ENCODE measurements around the gene NAGLU. TPM values are rescaled to one million over a fixed set of nuclear protein-coding genes. Genes with fewer than 3 reads are reported as not detected.

The NAGLU gene
- polyA plus RNA-seq, 1 of the 3 experiments (the other 2 are of a cell fraction): 33.9 TPM

DNA sequence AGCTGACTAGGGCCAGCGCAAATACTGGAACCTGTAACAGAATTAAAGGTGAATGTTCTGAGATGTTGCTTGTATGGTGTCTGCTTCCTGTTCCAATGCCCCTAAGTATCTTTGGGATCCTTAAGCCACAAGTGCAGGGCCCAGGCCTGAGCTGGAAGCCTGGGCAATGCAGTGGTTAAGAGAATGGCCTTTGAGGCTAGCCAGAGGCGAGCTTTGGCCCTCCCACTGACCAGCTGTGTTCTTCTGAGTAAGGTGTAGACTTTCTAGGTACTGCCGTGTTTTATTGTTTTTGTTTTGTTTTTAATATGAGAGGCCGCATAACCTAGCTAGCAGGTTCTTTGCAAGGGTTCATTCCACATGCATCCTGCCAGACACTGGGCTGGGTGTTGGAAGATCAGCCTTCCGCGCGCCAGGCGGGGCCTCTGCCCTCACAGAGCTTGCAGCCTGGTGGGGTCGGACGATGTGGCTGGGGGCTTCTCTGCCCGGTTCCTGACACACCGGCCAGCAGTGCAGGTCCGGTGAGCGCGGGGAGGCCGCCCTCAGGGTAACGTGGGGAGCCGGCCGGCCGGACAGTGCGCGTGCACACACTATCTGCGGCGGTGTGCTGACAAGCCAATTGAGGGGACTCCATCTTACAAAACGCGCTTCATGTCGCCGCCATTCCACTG lies 30.3 kb downstream of the NAGLU start:
- peaks cover 35 to 52% of the 10 kb centered on the region in 2 experiments for H3K36me3 ChIP-seq (replicated peaks in 1 of 2; ENCODE audit: control insufficient read depth in 1 of 2, insufficient read depth in 2 of 2, low read length in 1 of 2)
- CTCF ChIA-PET: interaction anchor here (0.7 to 8.3 kb wide), 4 partner anchors 12 to 156 kb away, joined by 3 to 51 read pairs (median 25); partner anchors contain the start of gene PSMC3IP
- H3K4me2 ChIP-seq: peak overlapping the region; percentile 98; the same call in 1 of the 2 replicates
- peak overlapping the region; percentile 78 for H2AFZ ChIP-seq (ENCODE audit: low read depth)
- peak overlapping the region; percentile 76 to 92; a peak in 3 of 4 replicates for H3K4me3 ChIP-seq (ENCODE audit: low read depth in 2 of 2, low read length in 1 of 2)
- peak overlapping the region; percentile 30; the same call in 1 of the 2 replicates for H3K9ac ChIP-seq
- TF ChIP-seq NRF1 (IDR thresholded peaks at IDR 0.05; ENCODE audit: low read depth, low read length): no peak
- TF ChIP-seq FOXJ3 (CRISPR knock-in tag; IDR thresholded peaks at IDR 0.05): no peak
- no peak for TF ChIP-seq FOSL2 (IDR thresholded peaks at IDR 0.05; ENCODE audit: borderline replicate concordance, low read depth)
- no peak for TF ChIP-seq ELF1 (IDR thresholded peaks at IDR 0.05)
- TF ChIP-seq RCOR1 (IDR thresholded peaks at IDR 0.05; ENCODE audit: low read length): no peak
- TF ChIP-seq RFX5 (IDR thresholded peaks at IDR 0.05; ENCODE audit: low read length): no peak
- TF ChIP-seq, protein P1, sequence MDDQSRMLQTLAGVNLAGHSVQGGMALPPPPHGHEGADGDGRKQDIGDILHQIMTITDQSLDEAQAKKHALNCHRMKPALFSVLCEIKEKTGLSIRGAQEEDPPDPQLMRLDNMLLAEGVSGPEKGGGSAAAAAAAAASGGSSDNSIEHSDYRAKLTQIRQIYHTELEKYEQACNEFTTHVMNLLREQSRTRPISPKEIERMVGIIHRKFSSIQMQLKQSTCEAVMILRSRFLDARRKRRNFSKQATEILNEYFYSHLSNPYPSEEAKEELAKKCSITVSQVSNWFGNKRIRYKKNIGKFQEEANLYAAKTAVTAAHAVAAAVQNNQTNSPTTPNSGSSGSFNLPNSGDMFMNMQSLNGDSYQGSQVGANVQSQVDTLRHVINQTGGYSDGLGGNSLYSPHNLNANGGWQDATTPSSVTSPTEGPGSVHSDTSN (IDR thresholded peaks at IDR 0.05): no peak
- TF ChIP-seq SIN3A (IDR thresholded peaks at IDR 0.05; ENCODE audit: borderline replicate concordance, low read depth, low read length): no peak
- H4K20me1 ChIP-seq (ENCODE audit: insufficient read depth): no peaks in the 10 kb centered on the region
- H3K9me3 ChIP-seq: no peaks in the 10 kb centered on the region
- H3K79me2 ChIP-seq (ENCODE audit: insufficient read depth): peaks cover 81% of the 10 kb centered on the region
- no peaks in the 10 kb centered on the region for H3K9me2 ChIP-seq
- 70% methylated on average over 11 of the region's 28 CpGs for WGBS (ENCODE audit: low lambda C conversion rate)
- H3K27ac ChIP-seq (ENCODE audit: low read depth in 2 of 2, low read length in 1 of 2): peak overlapping the region; percentile 43 to 85; a peak in 3 of 4 replicates
- peaks cover 35% of the 10 kb centered on the region for H3F3A ChIP-seq (replicated peaks; ENCODE audit: insufficient read depth)
- POLR2A ChIA-PET: interaction anchor here (1.3 kb wide), 1 partner anchor 11 kb away, joined by 5 read pairs; the partner anchor contains the start of gene PSMC3IP
- H3K4me1 ChIP-seq (ENCODE audit: control insufficient read depth in 1 of 2, insufficient read depth in 2 of 2, low read depth in 1 of 2, low read length in 1 of 2): peaks cover 4 to 32% of the 10 kb centered on the region in 2 experiments; a peak in 3 of 4 replicates
- no peaks in the 10 kb centered on the region for H3K27me3 ChIP-seq (ENCODE audit: insufficient read depth)
- no peak for DNase-seq

DNA sequence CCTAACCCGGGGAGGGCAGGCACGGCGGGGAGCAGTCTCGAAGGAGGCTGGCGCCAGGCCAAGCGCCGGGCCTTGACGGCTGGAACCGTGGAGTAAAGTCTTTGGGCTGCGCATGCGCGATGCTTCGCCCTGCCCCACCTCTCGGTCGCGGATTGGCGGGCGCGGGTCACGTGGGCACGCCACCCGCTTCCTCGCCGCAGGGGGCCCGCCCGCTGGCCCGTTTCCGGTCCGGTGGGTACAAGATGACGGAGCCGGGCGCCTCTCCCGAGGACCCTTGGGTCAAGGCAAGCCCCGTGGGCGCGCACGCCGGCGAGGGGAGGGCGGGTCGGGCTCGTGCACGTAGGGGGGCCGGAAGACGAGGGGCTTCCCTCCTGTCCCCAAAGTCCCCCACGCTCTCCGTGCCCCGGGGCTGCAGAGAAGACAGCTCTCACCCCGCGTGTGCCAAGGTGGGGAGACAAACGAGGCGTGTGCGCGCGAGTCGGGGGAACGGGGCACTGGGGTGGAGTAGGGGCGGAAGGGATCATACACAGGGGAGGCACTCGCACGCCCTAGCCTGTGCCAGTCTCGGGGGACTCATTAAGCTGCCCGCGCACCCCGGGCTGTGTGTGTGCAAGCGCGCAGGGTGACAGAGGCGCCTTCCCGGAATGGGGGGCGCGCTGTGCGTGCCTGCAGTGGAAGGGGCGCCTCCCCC lies 31.0 kb downstream of the NAGLU start, which contains the start of gene MLX:
Gene MLX, plus strand, starts transcription at position 218 of the 691 bp plus-strand sequence. Its CDS starts 25 bp downstream, at position 243.
- WGBS (ENCODE audit: low lambda C conversion rate): 1% methylated on average over 16 of the region's 72 CpGs
- CTCF ChIA-PET: interaction anchor here (0.7 to 8.3 kb wide), 4 partner anchors 12 to 112 kb away, joined by 3 to 51 read pairs (median 25); partner anchors contain the start of gene PSMC3IP
- Histone ChIP-seq H3K27ac (ENCODE audit: low read depth in 2 of 2, low read length in 1 of 2) (peak within 1 kb of the TSS; percentile 58 to 91), H3K4me1 (ENCODE audit: control insufficient read depth in 1 of 2, insufficient read depth in 2 of 2, low read depth in 1 of 2, low read length in 1 of 2) (peaks cover 4 to 28% of the 10 kb centered on the region in 2 experiments; a peak in 3 of 4 replicates), H3F3A (replicated peaks; ENCODE audit: insufficient read depth) (peaks cover 39% of the 10 kb centered on the region), H3K9me3 (no peaks in the 10 kb centered on the region), H3K4me2 (peak within 1 kb of the TSS; percentile 98), H3K9me2 (no peaks in the 10 kb centered on the region), H3K27me3 (ENCODE audit: insufficient read depth) (no peaks in the 10 kb centered on the region), H3K36me3 (replicated peaks in 1 of 2; ENCODE audit: control insufficient read depth in 1 of 2, insufficient read depth in 2 of 2, low read length in 1 of 2) (peaks cover 41 to 59% of the 10 kb centered on the region in 2 experiments), H3K4me3 (ENCODE audit: low read depth in 2 of 2, low read length in 1 of 2) (peak within 1 kb of the TSS; percentile 76 to 92), H4K20me1 (ENCODE audit: insufficient read depth) (no peaks in the 10 kb centered on the region), H3K9ac (peak within 1 kb of the TSS; percentile 80), H2AFZ (ENCODE audit: low read depth) (peak within 1 kb of the TSS; percentile 78), H3K79me2 (ENCODE audit: insufficient read depth) (peaks cover 78% of the 10 kb centered on the region)
- DNase-seq: peak; percentile 100
- POLR2A ChIA-PET: interaction anchor here (0.8 to 1.3 kb wide), 4 partner anchors 10 to 31 kb away, joined by 3 to 7 read pairs (median 4); partner anchors contain the start of gene PSMC3IP
- TF ChIP-seq SIN3A (IDR thresholded peaks at IDR 0.05; ENCODE audit: borderline replicate concordance, low read depth, low read length) (peak; percentile 81; the same call in 1 of the 2 replicates), MEF2A (IDR thresholded peaks at IDR 0.05; ENCODE audit: borderline replicate concordance, low read depth) (no peak), RXRA (IDR thresholded peaks at IDR 0.05; ENCODE audit: borderline replicate concordance, low read depth) (no peak), POLR2AphosphoS5 (IDR thresholded peaks at IDR 0.05; ENCODE audit: low read depth, low read length) (peak; percentile 74), ELF1 (IDR thresholded peaks at IDR 0.05) (peak; percentile 51), NFIC (IDR thresholded peaks at IDR 0.05; ENCODE audit: borderline replicate concordance) (peak; percentile 90), RFX5 (IDR thresholded peaks at IDR 0.05; ENCODE audit: low read length) (no peak), CHD2 (IDR thresholded peaks at IDR 0.05; ENCODE audit: low read length, partially characterized antibody) (no peak), GABPA (IDR thresholded peaks at IDR 0.05; ENCODE audit: low read depth) (peak; percentile 72), NRF1 (IDR thresholded peaks at IDR 0.05; ENCODE audit: low read depth, low read length) (peak; percentile 86), MXI1 (IDR thresholded peaks at IDR 0.05; ENCODE audit: low read depth, low read length) (peak; percentile 87), FOXM1 (IDR thresholded peaks at IDR 0.05; ENCODE audit: low read depth) (no peak), SMC3 (IDR thresholded peaks at IDR 0.05; ENCODE audit: low read depth, low read length) (no peak)
- TF ChIP-seq, protein P2, sequence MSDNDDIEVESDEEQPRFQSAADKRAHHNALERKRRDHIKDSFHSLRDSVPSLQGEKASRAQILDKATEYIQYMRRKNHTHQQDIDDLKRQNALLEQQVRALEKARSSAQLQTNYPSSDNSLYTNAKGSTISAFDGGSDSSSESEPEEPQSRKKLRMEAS (IDR thresholded peaks at IDR 0.05; ENCODE audit: low read depth): peak; percentile 70; the same call in 1 of the 2 replicates
- TF ChIP-seq, protein P3, sequence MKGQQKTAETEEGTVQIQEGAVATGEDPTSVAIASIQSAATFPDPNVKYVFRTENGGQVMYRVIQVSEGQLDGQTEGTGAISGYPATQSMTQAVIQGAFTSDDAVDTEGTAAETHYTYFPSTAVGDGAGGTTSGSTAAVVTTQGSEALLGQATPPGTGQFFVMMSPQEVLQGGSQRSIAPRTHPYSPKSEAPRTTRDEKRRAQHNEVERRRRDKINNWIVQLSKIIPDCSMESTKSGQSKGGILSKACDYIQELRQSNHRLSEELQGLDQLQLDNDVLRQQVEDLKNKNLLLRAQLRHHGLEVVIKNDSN (IDR thresholded peaks at IDR 0.05; ENCODE audit: borderline replicate concordance, low read depth): peak; percentile 99
- TF ChIP-seq, protein P4, sequence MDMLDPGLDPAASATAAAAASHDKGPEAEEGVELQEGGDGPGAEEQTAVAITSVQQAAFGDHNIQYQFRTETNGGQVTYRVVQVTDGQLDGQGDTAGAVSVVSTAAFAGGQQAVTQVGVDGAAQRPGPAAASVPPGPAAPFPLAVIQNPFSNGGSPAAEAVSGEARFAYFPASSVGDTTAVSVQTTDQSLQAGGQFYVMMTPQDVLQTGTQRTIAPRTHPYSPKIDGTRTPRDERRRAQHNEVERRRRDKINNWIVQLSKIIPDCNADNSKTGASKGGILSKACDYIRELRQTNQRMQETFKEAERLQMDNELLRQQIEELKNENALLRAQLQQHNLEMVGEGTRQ (IDR thresholded peaks at IDR 0.05; ENCODE audit: borderline replicate concordance, low read depth, low read length): peak; percentile 89
- TF ChIP-seq, protein P5, sequence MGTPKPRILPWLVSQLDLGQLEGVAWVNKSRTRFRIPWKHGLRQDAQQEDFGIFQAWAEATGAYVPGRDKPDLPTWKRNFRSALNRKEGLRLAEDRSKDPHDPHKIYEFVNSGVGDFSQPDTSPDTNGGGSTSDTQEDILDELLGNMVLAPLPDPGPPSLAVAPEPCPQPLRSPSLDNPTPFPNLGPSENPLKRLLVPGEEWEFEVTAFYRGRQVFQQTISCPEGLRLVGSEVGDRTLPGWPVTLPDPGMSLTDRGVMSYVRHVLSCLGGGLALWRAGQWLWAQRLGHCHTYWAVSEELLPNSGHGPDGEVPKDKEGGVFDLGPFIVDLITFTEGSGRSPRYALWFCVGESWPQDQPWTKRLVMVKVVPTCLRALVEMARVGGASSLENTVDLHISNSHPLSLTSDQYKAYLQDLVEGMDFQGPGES (IDR thresholded peaks at IDR 0.05; ENCODE audit: low read depth, low read length): 0 out of 2 replicates have a peak, but pooled peaks have one; percentile 23
